Neutrophil (primary cell): Measurements from ENCODE around the gene GRM8.

Experiments
- H3K27ac ChIP-seq: fragments of 200-600 bp; sonication (generic); 2 replicates; pipeline ENCODE4 v1.5.1; 2016; ENCODE audit warnings: mild to moderate bottlenecking, moderate library complexity
- H3K27me3 ChIP-seq: fragments of 200-600 bp; sonication (generic); 2 replicates; pipeline ENCODE4 v1.6.0; 2016; ENCODE audit warnings: mild to moderate bottlenecking
- H3K36me3 ChIP-seq: fragments of 200-600 bp; sonication (generic); 2 replicates; pipeline ENCODE4 v1.5.1; 2017
- H3K4me1 ChIP-seq, 2 experiments: fragments of 200-600 bp in 1 of 2; sonication (generic) in 1 of 2; 1 replicate in 1 of 2; 2 replicates in 1 of 2; pipeline versions ENCODE4 v1.5.1 to v1.6.1; 2013 to 2016; ENCODE audit warnings: low read depth in 1 of 2, low read length in 1 of 2, mild to moderate bottlenecking in 1 of 2, moderate library complexity in 1 of 2; ENCODE audit not compliant: control insufficient read depth in 1 of 2, insufficient read depth in 1 of 2
- H3K4me3 ChIP-seq, 2 experiments: fragments of 200-600 bp in 1 of 2; sonication (generic) in 1 of 2; 1 replicate in 1 of 2; 2 replicates in 1 of 2; pipeline ENCODE4 v1.5.1; 2013 to 2016; ENCODE audit warnings: low read depth in 1 of 2, low read length in 1 of 2, mild to moderate bottlenecking in 1 of 2, moderate library complexity in 1 of 2
- H3K9me3 ChIP-seq: fragments of 200-600 bp; sonication (generic); 2 replicates; pipeline ENCODE4 v1.5.1; 2016
- TF ChIP-seq, protein P1 (sequence below): fragments of 200-600 bp; sonication (generic); IDR thresholded peaks from 2 replicates; pipeline ENCODE4 v1.5.1; 2016; ENCODE audit warnings: antibody characterized with exemption

The GRM8 gene

DNA sequence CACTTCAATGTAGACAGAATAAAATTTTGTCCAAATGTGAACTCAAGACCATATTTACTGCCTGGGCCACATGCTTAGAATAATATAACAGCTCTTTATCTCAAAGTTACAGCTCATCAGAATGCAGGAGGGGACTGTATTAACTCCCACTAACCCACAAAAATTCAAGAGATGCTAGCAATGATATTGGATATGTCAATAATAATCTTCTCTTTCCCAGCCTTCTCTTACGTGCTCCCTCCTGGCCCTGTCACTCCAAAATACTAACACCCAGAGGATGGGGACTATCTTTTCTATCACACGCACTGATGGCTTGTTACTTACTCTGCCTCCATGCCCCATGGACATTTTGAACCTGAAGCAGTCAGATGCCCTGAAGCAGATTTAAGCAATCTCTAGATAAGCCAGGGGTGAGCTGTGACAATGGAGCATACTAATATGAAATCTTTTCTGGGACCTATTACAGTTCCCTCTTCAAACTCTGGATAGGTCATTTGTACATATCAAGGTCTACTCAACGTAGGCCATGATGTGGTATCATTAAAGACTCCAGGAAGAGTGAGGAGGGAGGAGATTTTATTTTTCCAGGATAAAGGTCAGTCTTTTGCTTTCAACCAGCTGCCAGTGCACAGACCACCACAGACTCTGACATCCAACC is 803.0 kb downstream of the GRM8 start:
- TF ChIP-seq, protein P1, sequence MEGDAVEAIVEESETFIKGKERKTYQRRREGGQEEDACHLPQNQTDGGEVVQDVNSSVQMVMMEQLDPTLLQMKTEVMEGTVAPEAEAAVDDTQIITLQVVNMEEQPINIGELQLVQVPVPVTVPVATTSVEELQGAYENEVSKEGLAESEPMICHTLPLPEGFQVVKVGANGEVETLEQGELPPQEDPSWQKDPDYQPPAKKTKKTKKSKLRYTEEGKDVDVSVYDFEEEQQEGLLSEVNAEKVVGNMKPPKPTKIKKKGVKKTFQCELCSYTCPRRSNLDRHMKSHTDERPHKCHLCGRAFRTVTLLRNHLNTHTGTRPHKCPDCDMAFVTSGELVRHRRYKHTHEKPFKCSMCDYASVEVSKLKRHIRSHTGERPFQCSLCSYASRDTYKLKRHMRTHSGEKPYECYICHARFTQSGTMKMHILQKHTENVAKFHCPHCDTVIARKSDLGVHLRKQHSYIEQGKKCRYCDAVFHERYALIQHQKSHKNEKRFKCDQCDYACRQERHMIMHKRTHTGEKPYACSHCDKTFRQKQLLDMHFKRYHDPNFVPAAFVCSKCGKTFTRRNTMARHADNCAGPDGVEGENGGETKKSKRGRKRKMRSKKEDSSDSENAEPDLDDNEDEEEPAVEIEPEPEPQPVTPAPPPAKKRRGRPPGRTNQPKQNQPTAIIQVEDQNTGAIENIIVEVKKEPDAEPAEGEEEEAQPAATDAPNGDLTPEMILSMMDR = no peak
- no peak overlapping the region for H3K4me3 ChIP-seq
- no peaks in the 10 kb centered on the region for H3K27me3 ChIP-seq
- H3K9me3 ChIP-seq = no peaks in the 10 kb centered on the region
- H3K4me1 ChIP-seq = no peaks in the 10 kb centered on the region
- H3K27ac ChIP-seq = no peak overlapping the region
- no peaks in the 10 kb centered on the region for H3K36me3 ChIP-seq

DNA sequence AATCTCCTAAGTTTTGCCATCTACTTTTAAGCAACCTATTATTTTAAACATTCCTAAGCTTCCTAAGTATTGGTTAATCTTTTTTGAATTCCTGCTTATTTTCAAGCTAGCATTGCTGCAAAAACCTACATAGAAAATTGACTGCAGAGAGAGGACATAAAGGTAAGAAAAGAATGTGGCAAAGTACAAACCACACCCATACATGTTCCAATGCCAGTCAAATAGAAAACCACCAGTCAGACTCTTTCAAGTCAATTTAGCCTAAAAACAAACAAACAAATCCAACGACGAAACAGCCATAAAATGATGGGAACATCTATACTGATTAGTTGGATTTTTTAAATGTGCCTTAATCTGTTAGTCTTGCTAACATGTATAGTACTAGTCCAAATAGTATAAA is 804.8 kb downstream of the GRM8 start:
- no peaks in the 10 kb centered on the region for H3K4me1 ChIP-seq
- H3K27ac ChIP-seq = no peak overlapping the region
- no peaks in the 10 kb centered on the region for H3K36me3 ChIP-seq
- H3K27me3 ChIP-seq = no peaks in the 10 kb centered on the region
- no peak overlapping the region for H3K4me3 ChIP-seq
- TF ChIP-seq, protein P1 = no peak
- H3K9me3 ChIP-seq = no peaks in the 10 kb centered on the region

DNA sequence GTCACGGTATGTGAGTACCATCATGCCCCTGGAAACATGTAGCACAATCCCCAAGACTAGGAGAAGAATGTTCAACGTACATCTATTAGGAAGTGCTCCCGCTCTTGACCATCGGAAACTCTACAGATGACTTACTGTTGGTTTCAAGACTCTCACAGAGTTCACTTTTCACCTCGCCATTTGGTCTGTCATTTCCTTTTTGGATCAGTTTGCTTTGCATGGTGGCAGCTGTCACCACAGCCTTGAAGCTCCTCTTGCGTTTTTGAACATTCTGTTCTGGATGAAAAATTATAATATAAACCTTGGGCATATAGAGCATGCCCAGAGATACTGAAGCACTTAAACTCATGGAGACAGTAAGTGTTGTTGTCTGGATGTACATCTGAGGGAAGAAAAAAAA is 806.8 kb downstream of the GRM8 start:
- Histone ChIP-seq H3K27me3 (no peaks in the 10 kb centered on the region), H3K36me3 (no peaks in the 10 kb centered on the region), H3K4me1 (no peaks in the 10 kb centered on the region), H3K9me3 (no peaks in the 10 kb centered on the region), H3K27ac (no peak overlapping the region), H3K4me3 (no peak overlapping the region)
- TF ChIP-seq, protein P1 = no peak

DNA sequence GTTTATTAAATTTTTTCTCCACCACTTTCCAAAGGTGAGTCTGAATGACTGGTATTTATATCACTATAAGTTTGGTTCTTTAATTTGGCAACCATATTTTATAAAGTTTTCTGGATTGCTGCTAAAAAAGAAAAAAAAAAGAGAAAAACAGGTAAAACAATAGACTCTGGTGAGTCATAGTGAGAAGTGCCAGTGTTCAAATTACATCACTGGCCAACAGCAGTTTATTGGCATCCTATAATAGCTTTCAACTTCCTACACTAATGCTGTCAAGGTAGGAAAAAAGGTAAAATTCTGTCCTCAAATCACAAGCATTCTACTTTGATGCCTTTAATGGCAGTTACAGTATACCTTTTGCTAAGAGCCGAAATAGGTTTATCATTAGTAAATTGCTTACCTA is 808.8 kb downstream of the GRM8 start:
- no peak overlapping the region for H3K4me3 ChIP-seq
- no peaks in the 10 kb centered on the region for H3K4me1 ChIP-seq
- TF ChIP-seq, protein P1 = no peak
- no peaks in the 10 kb centered on the region for H3K27me3 ChIP-seq
- no peaks in the 10 kb centered on the region for H3K9me3 ChIP-seq
- no peaks in the 10 kb centered on the region for H3K36me3 ChIP-seq
- H3K27ac ChIP-seq = no peak overlapping the region

DNA sequence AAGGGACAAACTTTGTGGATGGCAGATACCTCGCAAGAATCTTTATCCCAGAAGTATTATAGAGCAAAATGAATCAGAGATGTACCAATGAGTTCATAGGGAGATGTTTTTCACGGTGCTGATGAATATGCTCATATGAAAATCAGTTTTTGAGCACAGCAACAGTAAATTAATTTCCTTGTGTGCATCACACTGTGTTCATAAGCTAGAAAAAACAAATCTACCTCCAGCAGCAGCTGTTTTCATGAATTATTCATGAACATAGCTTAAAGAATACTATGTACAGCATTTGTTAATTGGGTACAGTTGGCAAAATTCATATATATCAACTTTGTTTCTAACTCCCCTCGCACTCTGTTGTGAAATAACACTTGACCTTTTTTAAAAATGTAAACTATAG is 809.8 kb downstream of the GRM8 start:
- Histone ChIP-seq H3K4me1 (no peaks in the 10 kb centered on the region), H3K27ac (no peak overlapping the region), H3K36me3 (no peaks in the 10 kb centered on the region), H3K9me3 (no peaks in the 10 kb centered on the region), H3K4me3 (no peak overlapping the region), H3K27me3 (no peaks in the 10 kb centered on the region)
- TF ChIP-seq, protein P1 = no peak
